Measurements from ENCODE around the gene SHE. TPM values are rescaled to one million over a fixed set of nuclear protein-coding genes. Genes with fewer than 3 reads are reported as not detected.

Gene SHE
- 0.10 to 0.17 TPM (median 0.15 TPM) in 5 replicates for total RNA-seq (2022; extraction: Qiagen RNA extraction)

DNA sequence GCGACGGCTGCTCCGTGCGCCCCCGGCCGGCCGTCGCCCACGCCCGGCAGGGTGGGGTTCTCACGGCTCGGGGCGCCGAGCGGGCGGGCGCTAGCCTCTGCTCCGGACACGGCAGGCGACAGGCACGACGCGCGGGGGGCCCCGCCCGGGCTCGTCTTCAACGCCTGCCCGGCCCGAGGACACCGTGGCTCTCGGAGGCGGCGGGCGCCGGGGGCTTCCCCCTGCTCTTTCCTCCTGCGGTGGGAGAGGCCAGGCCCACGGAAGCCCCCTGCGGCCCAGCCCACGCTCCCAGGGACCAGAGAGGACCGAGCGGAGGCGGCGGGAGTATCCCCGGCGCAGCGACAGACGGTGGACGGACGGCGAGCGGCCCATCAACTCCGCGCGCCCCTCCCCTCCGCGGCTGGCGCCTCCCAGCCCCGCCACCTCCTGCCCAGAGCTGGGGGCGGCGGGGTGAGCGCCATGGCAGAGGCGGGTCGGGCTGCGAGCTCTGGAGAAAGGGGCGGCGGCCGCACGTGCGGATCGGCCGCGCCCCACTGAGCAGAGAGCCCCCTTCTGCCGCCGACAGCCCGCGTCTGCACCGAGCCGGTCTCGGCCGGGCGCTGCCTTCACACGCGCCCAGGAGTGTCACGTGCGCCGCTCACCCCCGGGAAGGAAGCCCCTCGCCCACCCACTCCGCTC, at the start of gene SHE, which contains the start of gene TDRD10:
Gene SHE, minus strand, starts transcription at position 347 of the 678 bp plus-strand sequence. CDS start 386 bp downstream, outside the sequence.
Gene TDRD10, plus strand, starts transcription at position 154 of the 678 bp plus-strand sequence. CDS start 4,685 bp downstream, outside the sequence.

Other genes with a start within 250 kb of the SHE start
- gene HAX1, start 229.8 kb downstream of the SHE start, total RNA-seq (2022; extraction: Qiagen RNA extraction) = 90.6 to 108 TPM (median 94.6 TPM) in 5 replicates
- gene AQP10, start 181.3 kb downstream of the SHE start, total RNA-seq (2022; extraction: Qiagen RNA extraction) = not detected in 5 replicates
- 30.7 to 36.3 TPM (median 35.6 TPM) in 5 replicates for gene ATP8B2, start 176.9 kb downstream of the SHE start, total RNA-seq (2022; extraction: Qiagen RNA extraction)
- 22.3 to 28.8 TPM (median 23.7 TPM) in 5 replicates for gene IL6R, start 97.1 kb downstream of the SHE start, total RNA-seq (2022; extraction: Qiagen RNA extraction)
- 0.05 to 0.06 TPM in 2 of 5 replicates, not detected in the others for gene TDRD10, start 193 bp downstream of the SHE start, total RNA-seq (2022; extraction: Qiagen RNA extraction)
- gene UBE2Q1, start 56.2 kb upstream of the SHE start, total RNA-seq (2022; extraction: Qiagen RNA extraction) = 49.4 to 65.4 TPM (median 58.8 TPM) in 5 replicates
- gene CHRNB2, start 65.4 kb upstream of the SHE start, total RNA-seq (2022; extraction: Qiagen RNA extraction) = 0.32 to 0.51 TPM (median 0.39 TPM) in 5 replicates
- 64.8 to 79.2 TPM (median 70.8 TPM) in 5 replicates for gene ADAR, start 105.8 kb upstream of the SHE start, total RNA-seq (2022; extraction: Qiagen RNA extraction)

Data from A549 treated with AZD2906 at 1 μM for 4 hours (cell line).